GM12864 (cell line): Measurements from ENCODE around the gene NPTX2.
"Not testable (repeated sequence)": the region's sequence is repeated elsewhere in the genome, so short reads cannot be mapped to it uniquely, and the experiment has no call there.

Experiments
- DNase-seq: peaks from one replicate; pipeline ENCODE4 v3.0.0-alpha.2; 2011; ENCODE audit warnings: low read depth
- H3K4me3 ChIP-seq: 2 replicates; pipeline ENCODE4 v1.5.1; 2011; ENCODE audit warnings: mild to moderate bottlenecking, low read depth, low read length, control low read depth
- CTCF ChIP-seq: IDR thresholded peaks from 2 replicates; pipeline ENCODE4 v1.5.1; 2011; ENCODE audit warnings: low read depth, mild to moderate bottlenecking, moderate library complexity, low read length, control low read depth, inconsistent platforms; ENCODE audit errors: missing control alignments

Gene NPTX2, protein sequence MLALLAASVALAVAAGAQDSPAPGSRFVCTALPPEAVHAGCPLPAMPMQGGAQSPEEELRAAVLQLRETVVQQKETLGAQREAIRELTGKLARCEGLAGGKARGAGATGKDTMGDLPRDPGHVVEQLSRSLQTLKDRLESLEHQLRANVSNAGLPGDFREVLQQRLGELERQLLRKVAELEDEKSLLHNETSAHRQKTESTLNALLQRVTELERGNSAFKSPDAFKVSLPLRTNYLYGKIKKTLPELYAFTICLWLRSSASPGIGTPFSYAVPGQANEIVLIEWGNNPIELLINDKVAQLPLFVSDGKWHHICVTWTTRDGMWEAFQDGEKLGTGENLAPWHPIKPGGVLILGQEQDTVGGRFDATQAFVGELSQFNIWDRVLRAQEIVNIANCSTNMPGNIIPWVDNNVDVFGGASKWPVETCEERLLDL

GRCh38 chr7:98617051-98617959 lies at the start of gene NPTX2:
TSS of gene NPTX2 (plus strand) at chr7:98617285. CDS start at chr7:98617462, 177 bp downstream.
- H3K4me3 ChIP-seq = no peak within 1 kb of the TSS
- DNase-seq = no peak
- TF ChIP-seq CTCF = no peak

DNA sequence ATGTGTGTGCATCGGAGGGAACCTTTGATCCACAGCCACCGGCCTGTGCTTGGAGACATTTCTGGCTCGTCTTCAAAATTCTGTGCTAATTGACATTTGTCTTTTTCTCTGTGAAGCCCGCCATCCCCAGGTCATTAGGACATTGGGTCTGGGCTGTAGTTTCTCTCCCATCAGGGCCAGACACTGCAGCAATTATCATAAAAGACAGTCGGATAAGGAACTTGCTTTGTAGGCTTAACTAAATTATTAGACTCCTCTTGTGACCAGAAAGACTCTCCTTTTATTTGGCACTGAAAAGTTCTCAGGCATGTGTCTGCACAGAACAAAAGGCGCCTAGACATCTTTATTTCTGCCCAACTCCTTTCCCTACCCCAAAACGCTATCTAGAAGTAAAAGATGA lies 49.1 kb upstream of the NPTX2 start:
- no peak overlapping the region for H3K4me3 ChIP-seq
- no peak for DNase-seq
- no peak for TF ChIP-seq CTCF

GRCh38 chr7:98568891-98569290 lies 48.2 kb upstream of the NPTX2 start:
- no peak overlapping the region for H3K4me3 ChIP-seq
- DNase-seq = no peak
- no peak for TF ChIP-seq CTCF

DNA sequence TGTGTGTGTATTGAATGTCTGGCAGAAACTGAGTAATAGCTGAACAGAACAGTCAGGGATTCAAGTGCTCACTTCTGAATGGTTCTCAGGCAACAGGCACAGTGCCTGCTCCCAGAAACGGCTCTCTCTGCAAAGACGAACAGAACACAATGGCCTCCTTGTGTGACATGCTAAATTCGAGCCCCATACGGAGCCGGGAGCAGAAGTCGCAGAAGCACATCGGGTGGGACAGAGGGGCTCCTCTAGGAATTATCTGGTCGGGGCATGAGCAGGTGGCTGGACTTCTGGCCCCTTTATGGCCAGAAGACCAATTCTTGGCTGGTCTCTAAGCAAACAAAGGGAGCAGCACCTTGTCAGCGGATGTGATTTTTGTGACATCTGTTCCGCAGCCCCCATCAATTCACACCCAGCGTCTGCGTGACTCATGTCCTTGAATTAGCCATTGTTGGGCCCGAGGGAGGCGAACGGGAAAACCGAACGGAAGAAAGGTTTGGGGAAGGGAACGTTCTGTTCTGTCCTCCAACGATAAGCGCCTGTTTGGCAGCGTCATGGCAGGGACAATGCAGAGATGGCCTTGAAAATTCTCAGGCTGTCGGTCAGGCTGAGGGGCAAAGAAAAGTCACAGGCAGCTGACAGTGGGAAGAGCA lies 47.3 kb upstream of the NPTX2 start:
- no peak for DNase-seq
- H3K4me3 ChIP-seq = no peak overlapping the region
- no peak for TF ChIP-seq CTCF

DNA sequence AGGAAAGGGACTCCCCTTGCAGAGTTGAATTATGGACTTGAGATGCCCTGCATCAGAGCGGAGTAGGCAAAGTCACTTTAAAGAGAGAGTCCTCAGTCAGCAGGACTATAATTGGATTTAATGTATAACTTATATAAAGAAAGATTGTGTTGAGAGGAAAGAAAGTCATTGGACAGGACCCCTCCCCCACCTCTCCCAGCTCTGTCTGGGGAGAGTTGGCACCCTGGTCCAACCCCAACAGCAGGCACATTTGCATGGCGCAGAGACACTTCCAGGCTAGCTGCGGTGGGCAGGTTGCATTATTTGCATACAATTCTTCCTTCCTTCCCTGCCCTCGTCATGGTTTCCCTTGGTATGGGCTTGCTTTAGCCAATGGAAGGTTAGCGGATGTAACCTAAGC lies 46.1 kb upstream of the NPTX2 start:
- no peak for DNase-seq
- no peak overlapping the region for H3K4me3 ChIP-seq
- TF ChIP-seq CTCF = no peak

- DNase-seq = no peak
- no peak overlapping the region for H3K4me3 ChIP-seq
- no peak for TF ChIP-seq CTCF
Observed at GRCh38 chr7:98571986-98572385, 45.1 kb upstream of the NPTX2 start.

- not testable (repeated sequence) for DNase-seq, H3K4me3 ChIP-seq
Observed at GRCh38 chr7:98572716-98573115, 44.4 kb upstream of the NPTX2 start.
